B cell (primary cell): ENCODE results near the gene ELMO1.

Source experiments
- EZH2 ChIP-seq: IDR thresholded peaks from 2 replicates; pipeline ENCODE4 v1.6.1; 2012; ENCODE audit warnings: borderline replicate concordance, low read depth, mild to moderate bottlenecking, moderate library complexity, low read length; ENCODE audit not compliant: insufficient read depth, poor library complexity, severe bottlenecking
- TF ChIP-seq, protein P1 (sequence below): fragments of 200-600 bp; IDR thresholded peaks from one replicate; pipeline ENCODE4 v1.8.0; 2022; ENCODE audit warnings: antibody characterized with exemption, mild to moderate bottlenecking

DNA sequence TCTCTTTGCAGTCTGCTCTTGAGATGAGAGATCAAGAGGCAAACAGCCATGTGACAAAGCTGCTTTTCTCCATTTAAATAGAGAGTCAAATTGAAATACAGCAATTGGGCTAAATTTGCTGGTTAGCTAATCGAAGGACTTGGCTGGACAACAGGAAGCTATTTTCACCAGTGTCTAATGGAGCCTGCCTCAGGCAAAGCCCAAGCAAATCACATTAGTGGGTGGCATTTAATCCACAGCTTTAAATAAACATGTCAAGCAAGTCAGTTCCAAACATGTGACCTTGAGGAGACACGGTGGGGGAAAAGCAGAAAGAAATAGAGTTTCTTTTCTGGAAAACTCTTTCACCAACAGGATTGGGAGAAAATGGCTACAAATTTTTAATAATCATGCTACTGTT is 543.9 kb downstream of the ELMO1 start:
- TF ChIP-seq, protein P1, sequence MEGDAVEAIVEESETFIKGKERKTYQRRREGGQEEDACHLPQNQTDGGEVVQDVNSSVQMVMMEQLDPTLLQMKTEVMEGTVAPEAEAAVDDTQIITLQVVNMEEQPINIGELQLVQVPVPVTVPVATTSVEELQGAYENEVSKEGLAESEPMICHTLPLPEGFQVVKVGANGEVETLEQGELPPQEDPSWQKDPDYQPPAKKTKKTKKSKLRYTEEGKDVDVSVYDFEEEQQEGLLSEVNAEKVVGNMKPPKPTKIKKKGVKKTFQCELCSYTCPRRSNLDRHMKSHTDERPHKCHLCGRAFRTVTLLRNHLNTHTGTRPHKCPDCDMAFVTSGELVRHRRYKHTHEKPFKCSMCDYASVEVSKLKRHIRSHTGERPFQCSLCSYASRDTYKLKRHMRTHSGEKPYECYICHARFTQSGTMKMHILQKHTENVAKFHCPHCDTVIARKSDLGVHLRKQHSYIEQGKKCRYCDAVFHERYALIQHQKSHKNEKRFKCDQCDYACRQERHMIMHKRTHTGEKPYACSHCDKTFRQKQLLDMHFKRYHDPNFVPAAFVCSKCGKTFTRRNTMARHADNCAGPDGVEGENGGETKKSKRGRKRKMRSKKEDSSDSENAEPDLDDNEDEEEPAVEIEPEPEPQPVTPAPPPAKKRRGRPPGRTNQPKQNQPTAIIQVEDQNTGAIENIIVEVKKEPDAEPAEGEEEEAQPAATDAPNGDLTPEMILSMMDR, result no peak
- TF ChIP-seq EZH2, result no peak
